Activated CD4-positive, alpha-beta T cell treated with anti-CD3 and anti-CD28 coated beads, Interleukin-2, amount 10 ng/mL, durations not matched to agents 24 days and 14 days (primary cell): ENCODE data around the gene CLTB. TPM values are rescaled to one million over a fixed set of nuclear protein-coding genes. Genes with fewer than 3 reads are reported as not detected.

Source experiments
- DNase-seq: peaks from one replicate; pipeline ENCODE4 v3.0.0; 2022
- H3K27ac Mint-ChIP-seq: one replicate; pipeline ENCODE4 v1.8.0; 2022; ENCODE audit warnings: mild to moderate bottlenecking, mixed read lengths
- H3K27me3 Mint-ChIP-seq: one replicate; pipeline ENCODE4 v1.8.0; 2022; ENCODE audit warnings: mixed read lengths
- H3K36me3 Mint-ChIP-seq: one replicate; pipeline ENCODE4 v1.8.0; 2022; ENCODE audit warnings: low read depth, mild to moderate bottlenecking, mixed read lengths
- H3K4me1 Mint-ChIP-seq: one replicate; pipeline ENCODE4 v1.8.0; 2021; ENCODE audit warnings: mixed read lengths
- H3K4me3 Mint-ChIP-seq: one replicate; pipeline ENCODE4 v1.8.0; 2022; ENCODE audit warnings: mild to moderate bottlenecking, moderate library complexity, mixed read lengths
- H3K9me3 Mint-ChIP-seq: one replicate; pipeline ENCODE4 v1.8.0; 2021; ENCODE audit warnings: mixed read lengths
- intact Hi-C: fragments of 100-400 bp; cut with micrococcal nuclease; formaldehyde crosslinking; loops from one replicate; pipeline ENCODE4 v1.15.1; 2023
- total RNA-seq: library from RNA; stranded (reverse); gene quantifications from 2 replicates; pipeline ENCODE4 v1.2.3, GENCODE V29; 2022

Gene CLTB
- total RNA-seq, 1 donor from 2014 or later, result 76.2 TPM

- intact Hi-C loops, result loop anchor here (1.0 kb wide), 4 partner anchors 23 to 149 kb away; partner anchors contain the start of genes ARL10, FAF2, KIAA1191 and RNF44
- DNase-seq, result no peak
- no peaks in the 10 kb centered on the region for H3K27me3 Mint-ChIP-seq
- peaks cover 68% of the 10 kb centered on the region for H3K36me3 Mint-ChIP-seq
- no peaks in the 10 kb centered on the region for H3K9me3 Mint-ChIP-seq
- peak overlapping the region; percentile 100 for H3K27ac Mint-ChIP-seq
- peak overlapping the region; percentile 98 for H3K4me3 Mint-ChIP-seq
- peaks cover 25% of the 10 kb centered on the region for H3K4me1 Mint-ChIP-seq
Measured at GRCh38 chr5:176388003-176388443, 28.3 kb downstream of the CLTB start.

- H3K36me3 Mint-ChIP-seq, result peaks cover 71% of the 10 kb centered on the region
Measured at GRCh38 chr5:176387384-176387925, 28.9 kb downstream of the CLTB start.

DNA sequence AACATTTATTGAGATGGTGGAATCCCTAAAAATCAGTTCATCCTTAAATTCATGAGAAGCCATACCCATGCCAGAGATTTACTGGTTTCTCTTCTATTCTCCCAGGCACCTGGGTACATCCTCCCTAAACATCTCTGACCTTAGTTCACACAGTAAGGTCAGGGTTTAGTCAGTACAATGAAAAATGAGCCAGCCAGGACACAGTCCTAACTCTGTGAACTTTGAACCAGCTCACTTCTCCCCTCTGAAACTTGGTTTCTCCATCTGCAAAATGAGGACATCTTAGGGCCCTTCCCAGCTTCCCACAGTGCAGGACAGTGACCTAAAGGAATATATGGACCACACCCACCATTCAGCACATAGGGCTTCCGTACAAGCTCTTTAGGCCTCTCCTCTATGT, 29.8 kb downstream of the CLTB start:
- H3K36me3 Mint-ChIP-seq, result peaks cover 74% of the 10 kb centered on the region
- peak overlapping the region; percentile 98 for H3K4me3 Mint-ChIP-seq
- peaks cover 25% of the 10 kb centered on the region for H3K4me1 Mint-ChIP-seq
- peak overlapping the region; percentile 3 for H3K27ac Mint-ChIP-seq
- no peaks in the 10 kb centered on the region for H3K27me3 Mint-ChIP-seq
- intact Hi-C loops, result no loop called here
- H3K9me3 Mint-ChIP-seq, result no peaks in the 10 kb centered on the region
- no peak for DNase-seq

More at GRCh38 chr5:176387384-176387925, 28.9 kb downstream of the CLTB start:
- peaks cover 25% of the 10 kb centered on the region for H3K4me1 Mint-ChIP-seq
- peak overlapping the region; percentile 100 for H3K27ac Mint-ChIP-seq
- no peak for DNase-seq
- H3K27me3 Mint-ChIP-seq, result no peaks in the 10 kb centered on the region
- H3K4me3 Mint-ChIP-seq, result peak overlapping the region; percentile 98
- intact Hi-C loops, result no loop called here
- no peaks in the 10 kb centered on the region for H3K9me3 Mint-ChIP-seq

DNA sequence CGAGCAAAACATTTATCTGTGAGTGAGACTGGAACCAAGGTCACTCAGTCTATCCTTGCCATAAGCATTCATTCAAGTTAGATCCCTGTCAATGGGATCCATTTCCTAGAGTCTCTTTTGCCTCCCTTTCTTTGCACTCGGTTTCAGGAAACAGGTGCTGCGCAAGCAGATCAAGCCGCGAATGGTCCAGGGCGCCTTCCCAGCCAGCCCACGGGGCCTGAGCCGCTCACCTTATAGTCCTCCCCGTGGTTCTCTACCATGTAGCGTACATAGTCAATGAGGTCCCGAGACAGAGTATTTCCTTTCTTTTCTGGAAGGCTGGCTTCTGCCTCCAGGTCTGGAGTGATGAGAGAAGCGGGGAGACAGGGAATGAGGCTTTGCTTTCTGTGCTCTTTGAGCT, 31.3 kb downstream of the CLTB start:
- H3K27ac Mint-ChIP-seq, result no peak overlapping the region
- no peak overlapping the region for H3K4me3 Mint-ChIP-seq
- DNase-seq, result no peak
- intact Hi-C loops, result no loop called here
- peaks cover 73% of the 10 kb centered on the region for H3K36me3 Mint-ChIP-seq
- no peaks in the 10 kb centered on the region for H3K9me3 Mint-ChIP-seq
- peaks cover 25% of the 10 kb centered on the region for H3K4me1 Mint-ChIP-seq
- no peaks in the 10 kb centered on the region for H3K27me3 Mint-ChIP-seq

DNA sequence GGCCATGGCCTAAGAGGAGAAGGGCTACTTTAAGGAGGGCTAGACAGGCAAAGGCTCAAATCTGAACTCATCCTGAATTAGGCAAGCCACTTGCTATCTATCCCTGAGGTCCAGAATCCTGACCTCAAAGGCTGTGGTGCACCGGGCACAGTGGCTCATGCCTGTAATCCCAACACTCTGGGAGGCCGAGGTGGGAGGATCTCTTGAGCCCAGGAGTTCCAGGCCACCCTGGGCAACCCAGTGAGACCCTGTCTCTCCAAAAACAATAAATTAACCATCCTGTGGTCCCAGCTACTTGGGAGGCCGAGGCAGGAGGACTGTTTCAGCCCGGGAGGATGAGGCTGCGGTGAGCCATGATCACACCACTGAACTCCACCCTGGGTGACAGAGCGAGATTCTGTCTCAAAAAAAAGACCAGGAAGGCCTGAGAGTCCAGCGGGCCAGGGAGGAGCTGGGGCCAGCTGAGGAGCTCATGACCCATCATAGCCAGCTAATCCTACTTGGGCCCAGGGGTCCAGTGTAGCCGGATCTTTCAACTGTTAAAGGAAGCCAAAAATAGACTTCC, 31.9 kb downstream of the CLTB start:
- Mint-ChIP-seq H3K27ac (no peak overlapping the region), H3K4me3 (no peak overlapping the region), H3K4me1 (peaks cover 22% of the 10 kb centered on the region), H3K36me3 (peaks cover 75% of the 10 kb centered on the region), H3K9me3 (no peaks in the 10 kb centered on the region), H3K27me3 (no peaks in the 10 kb centered on the region)
- intact Hi-C loops, result no loop called here
- DNase-seq, result no peak

DNA sequence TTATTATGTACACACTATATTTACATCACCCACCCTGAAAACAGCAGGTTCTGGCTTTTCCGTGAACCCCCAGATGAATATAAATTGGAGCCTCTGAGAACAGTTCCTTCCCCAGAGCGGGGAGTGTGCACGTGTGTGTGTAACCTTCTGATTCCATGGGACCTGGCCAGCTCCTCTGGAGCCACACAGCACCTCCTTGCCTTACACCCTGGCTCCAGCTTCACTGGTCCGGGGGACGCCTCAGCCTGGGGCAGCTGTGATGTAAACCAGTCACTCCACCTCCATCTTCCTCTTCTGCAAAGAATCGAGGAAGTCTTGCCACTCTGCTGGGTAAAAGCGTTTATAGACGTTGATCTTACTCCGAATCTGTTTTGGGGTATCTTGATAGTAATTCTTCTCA, 32.4 kb downstream of the CLTB start:
- H3K36me3 Mint-ChIP-seq, result peaks cover 77% of the 10 kb centered on the region
- no peaks in the 10 kb centered on the region for H3K9me3 Mint-ChIP-seq
- H3K4me1 Mint-ChIP-seq, result peaks cover 22% of the 10 kb centered on the region
- intact Hi-C loops, result no loop called here
- H3K27me3 Mint-ChIP-seq, result no peaks in the 10 kb centered on the region
- no peak overlapping the region for H3K27ac Mint-ChIP-seq
- no peak overlapping the region for H3K4me3 Mint-ChIP-seq
- DNase-seq, result no peak

GRCh38 chr5:176383248-176383905, 33.0 kb downstream of the CLTB start:
- no peak for DNase-seq
- Mint-ChIP-seq H3K4me1 (peaks cover 22% of the 10 kb centered on the region), H3K27ac (no peak overlapping the region), H3K4me3 (no peak overlapping the region), H3K9me3 (no peaks in the 10 kb centered on the region), H3K27me3 (no peaks in the 10 kb centered on the region), H3K36me3 (peaks cover 75% of the 10 kb centered on the region)
- intact Hi-C loops, result no loop called here

DNA sequence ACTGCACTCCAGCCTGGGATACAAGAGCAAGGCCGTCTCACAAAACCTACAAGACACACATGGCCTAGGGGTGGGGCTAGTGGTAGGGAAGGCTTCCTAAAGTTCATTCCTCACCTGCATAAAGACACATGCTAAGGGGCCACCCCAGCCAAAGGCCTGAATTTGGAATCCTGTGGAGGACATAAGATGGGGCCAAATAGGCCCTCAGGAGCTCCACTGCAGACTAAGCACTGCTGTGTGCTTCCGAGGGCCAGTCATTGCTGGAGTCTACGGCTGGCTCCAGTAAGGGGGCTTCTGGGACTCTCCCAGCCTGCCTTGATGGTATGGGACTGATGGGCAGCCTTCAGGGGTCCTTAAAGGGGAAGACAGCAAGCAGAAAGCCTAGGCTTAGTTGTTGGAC, 33.6 kb downstream of the CLTB start:
- intact Hi-C loops, result no loop called here
- no peak for DNase-seq
- Mint-ChIP-seq H3K36me3 (peaks cover 71% of the 10 kb centered on the region), H3K9me3 (no peaks in the 10 kb centered on the region), H3K27ac (no peak overlapping the region), H3K4me3 (no peak overlapping the region), H3K4me1 (peaks cover 20% of the 10 kb centered on the region), H3K27me3 (no peaks in the 10 kb centered on the region)

GRCh38 chr5:176381979-176382378, 34.4 kb downstream of the CLTB start:
- intact Hi-C loops, result no loop called here
- no peak overlapping the region for H3K27ac Mint-ChIP-seq
- H3K36me3 Mint-ChIP-seq, result peaks cover 63% of the 10 kb centered on the region
- H3K4me1 Mint-ChIP-seq, result peaks cover 14% of the 10 kb centered on the region
- no peak overlapping the region for H3K4me3 Mint-ChIP-seq
- DNase-seq, result no peak
- no peaks in the 10 kb centered on the region for H3K9me3 Mint-ChIP-seq
- H3K27me3 Mint-ChIP-seq, result no peaks in the 10 kb centered on the region

GRCh38 chr5:176381423-176381822, 34.9 kb downstream of the CLTB start:
- no peak for DNase-seq
- Mint-ChIP-seq H3K9me3 (no peaks in the 10 kb centered on the region), H3K4me3 (no peak overlapping the region), H3K27me3 (no peaks in the 10 kb centered on the region), H3K4me1 (peaks cover 9% of the 10 kb centered on the region), H3K27ac (no peak overlapping the region), H3K36me3 (peaks cover 60% of the 10 kb centered on the region)
- intact Hi-C loops, result no loop called here

GRCh38 chr5:176379881-176380280, 36.5 kb downstream of the CLTB start:
- H3K36me3 Mint-ChIP-seq, result peaks cover 51% of the 10 kb centered on the region
- intact Hi-C loops, result no loop called here
- H3K4me1 Mint-ChIP-seq, result no peaks in the 10 kb centered on the region
- no peak overlapping the region for H3K27ac Mint-ChIP-seq
- H3K9me3 Mint-ChIP-seq, result no peaks in the 10 kb centered on the region
- DNase-seq, result no peak
- H3K4me3 Mint-ChIP-seq, result no peak overlapping the region
- H3K27me3 Mint-ChIP-seq, result no peaks in the 10 kb centered on the region

GRCh38 chr5:176373100-176373818, 43.1 kb downstream of the CLTB start:
- intact Hi-C loops, result no loop called here
- H3K9me3 Mint-ChIP-seq, result no peaks in the 10 kb centered on the region
- no peak overlapping the region for H3K4me3 Mint-ChIP-seq
- H3K27ac Mint-ChIP-seq, result no peak overlapping the region
- H3K27me3 Mint-ChIP-seq, result no peaks in the 10 kb centered on the region
- H3K4me1 Mint-ChIP-seq, result no peaks in the 10 kb centered on the region
- H3K36me3 Mint-ChIP-seq, result peaks cover 22% of the 10 kb centered on the region
- DNase-seq, result no peak

- H3K27me3 Mint-ChIP-seq, result no peaks in the 10 kb centered on the region
Measured at GRCh38 chr5:176371621-176372539, 44.5 kb downstream of the CLTB start.

More at GRCh38 chr5:176371621-176372539, 44.5 kb downstream of the CLTB start:
- H3K9me3 Mint-ChIP-seq, result no peaks in the 10 kb centered on the region
- H3K36me3 Mint-ChIP-seq, result peaks cover 34% of the 10 kb centered on the region
- DNase-seq, result no peak
- H3K4me3 Mint-ChIP-seq, result no peak overlapping the region
- no peak overlapping the region for H3K27ac Mint-ChIP-seq
- peaks cover 7% of the 10 kb centered on the region for H3K4me1 Mint-ChIP-seq
- intact Hi-C loops, result no loop called here
